CD14-positive monocyte (primary cell): ENCODE measurements around the gene UBAP2. TPM values are rescaled to one million over a fixed set of nuclear protein-coding genes. Genes with fewer than 3 reads are reported as not detected.

Source experiments
- DNase-seq, 3 donors: peaks; one replicate each; pipeline ENCODE4 v3.0.0-alpha.2; 2011 to 2022
- H2AFZ ChIP-seq: 2 replicates; pipeline ENCODE4 v1.6.0; 2012; ENCODE audit warnings: mild to moderate bottlenecking, low read depth, low read length, inconsistent platforms; ENCODE audit not compliant: insufficient read depth, poor library complexity, severe bottlenecking
- H3K27ac ChIP-seq, 2 donors: 1 replicate in 1 of 2; 2 replicates in 1 of 2; pipeline ENCODE4 v1.5.1; 2012 to 2013; ENCODE audit warnings: low read length in 2 of 2, control low read depth in 1 of 2, inconsistent platforms in 1 of 2, low read depth in 1 of 2, mild to moderate bottlenecking in 1 of 2
- H3K27me3 ChIP-seq, 2 donors: one replicate each; pipeline versions ENCODE4 v1.6.0 to v1.6.1; 2011 to 2013; ENCODE audit warnings: low read length in 2 of 2; ENCODE audit not compliant: control insufficient read depth in 2 of 2, insufficient read depth in 2 of 2
- H3K36me3 ChIP-seq, 2 donors: replicated peaks in 1 of 2; 1 replicate in 1 of 2; 2 replicates in 1 of 2; pipeline versions ENCODE4 v1.5.1 to v1.6.1; 2012 to 2013; ENCODE audit warnings: low read length in 2 of 2, control low read depth in 1 of 2, inconsistent platforms in 1 of 2, mild to moderate bottlenecking in 1 of 2; ENCODE audit not compliant: insufficient read depth in 2 of 2, control insufficient read depth in 1 of 2
- H3K4me1 ChIP-seq, 2 donors: 1 replicate in 1 of 2; 2 replicates in 1 of 2; pipeline versions ENCODE4 v1.5.1 to v1.6.1; 2012 to 2013; ENCODE audit warnings: low read length in 2 of 2, control low read depth in 1 of 2, inconsistent platforms in 1 of 2, mild to moderate bottlenecking in 1 of 2, moderate library complexity in 1 of 2; ENCODE audit not compliant: insufficient read depth in 2 of 2, control insufficient read depth in 1 of 2
- H3K4me2 ChIP-seq: replicated peaks from 2 replicates; pipeline ENCODE3; 2012; ENCODE audit warnings: low read length, moderate library complexity, mild to moderate bottlenecking; ENCODE audit not compliant: poor library complexity, severe bottlenecking; ENCODE audit errors: extremely low read depth
- H3K4me3 ChIP-seq, 3 experiments: fragments of 200-600 bp in 1 of 3; sonication (generic) in 1 of 3; replicated peaks in 1 of 3; 1 replicate in 2 of 3; 2 replicates in 1 of 3; pipeline ENCODE4 v1.5.1; 2011 to 2013; ENCODE audit warnings: low read length in 3 of 3, mild to moderate bottlenecking in 3 of 3, control low read depth in 2 of 3, low read depth in 2 of 3, inconsistent platforms in 1 of 3, moderate library complexity in 1 of 3
- H3K79me2 ChIP-seq: 2 replicates; pipeline ENCODE4 v1.6.0; 2012; ENCODE audit warnings: mild to moderate bottlenecking, control low read depth, inconsistent platforms, low read length, moderate library complexity; ENCODE audit not compliant: insufficient read depth
- H3K9ac ChIP-seq: 2 replicates; pipeline ENCODE4 v1.6.0; 2017; ENCODE audit warnings: low read length, mild to moderate bottlenecking; ENCODE audit not compliant: insufficient read depth, poor library complexity, severe bottlenecking
- H3K9me3 ChIP-seq, 2 donors: replicated peaks in 1 of 2; 1 replicate in 1 of 2; 2 replicates in 1 of 2; pipeline versions ENCODE4 v1.5.1 to v1.6.1; 2012 to 2013; ENCODE audit warnings: low read length in 2 of 2, control low read depth in 1 of 2; ENCODE audit not compliant: control insufficient read depth in 1 of 2, insufficient read depth in 1 of 2
- H4K20me1 ChIP-seq: 2 replicates; pipeline ENCODE4 v1.6.0; 2012; ENCODE audit warnings: mild to moderate bottlenecking, low read length, control low read depth, moderate library complexity; ENCODE audit not compliant: insufficient read depth
- H3K27ac Mint-ChIP-seq, 7 donors: one replicate each; pipeline ENCODE4 v1.8.0; 2020; ENCODE audit warnings: mild to moderate bottlenecking in 7 of 7, mixed read lengths in 7 of 7, moderate library complexity in 6 of 7, inconsistent platforms in 2 of 7
- H3K27me3 Mint-ChIP-seq, 3 donors: one replicate each; pipeline ENCODE4 v1.8.0; 2021 to 2022; ENCODE audit warnings: low read depth in 3 of 3, mild to moderate bottlenecking in 3 of 3, mixed read lengths in 3 of 3, moderate library complexity in 3 of 3, inconsistent platforms in 1 of 3
- H3K36me3 Mint-ChIP-seq, 2 donors: one replicate each; pipeline ENCODE4 v1.8.0; 2020; ENCODE audit warnings: mixed read lengths in 2 of 2, inconsistent platforms in 1 of 2, mild to moderate bottlenecking in 1 of 2
- H3K4me1 Mint-ChIP-seq: one replicate; pipeline ENCODE4 v1.8.0; 2020; ENCODE audit warnings: mild to moderate bottlenecking, mixed read lengths
- H3K4me3 Mint-ChIP-seq, 2 donors: one replicate each; pipeline ENCODE4 v1.8.0; 2020; ENCODE audit warnings: mild to moderate bottlenecking in 2 of 2, mixed read lengths in 2 of 2, moderate library complexity in 1 of 2
- H3K9me3 Mint-ChIP-seq, 7 donors: one replicate each; pipeline ENCODE4 v1.8.0; 2020 to 2022; ENCODE audit warnings: mixed read lengths in 7 of 7, mild to moderate bottlenecking in 6 of 7, moderate library complexity in 6 of 7, inconsistent platforms in 2 of 7
- WGBS: methylation state at CpG from one replicate; pipeline ENCODE4 v1.1.5; 2013; ENCODE audit warnings: missing lambda C conversion rate; ENCODE audit not compliant: insufficient coverage; 5-methylcytosine and 5-hydroxymethylcytosine counted together
- intact Hi-C, 2 donors: fragments of 100-400 bp; cut with micrococcal nuclease; formaldehyde crosslinking; loops; one replicate each; pipeline versions ENCODE4 v1.15.0 to v1.15.1; 2023
- polyA plus RNA-seq, 3 donors: library from polyadenylated mRNA; depleted of rRNA in 1 of 3; unstranded in 2 of 3; stranded (reverse) in 1 of 3; fragments of 300-500 nt in 2 of 3; fragments of >200 nt in 1 of 3; fragmentation: Illumina TruSeq in 2 of 3; gene quantifications; 1 replicate in 2 of 3; 2 replicates in 1 of 3; pipeline ENCODE4 v1.2.3, GENCODE V29; 2012 to 2021
- TF ChIP-seq, protein P1 (sequence below): fragments of 200-600 bp; IDR thresholded peaks from one replicate; pipeline ENCODE4 v1.8.0; 2022; ENCODE audit warnings: antibody characterized with exemption, mild to moderate bottlenecking

UBAP2 gene
- polyA plus RNA-seq, 3 donors: 4.3 to 13.0 (median 5.7) TPM

DNA sequence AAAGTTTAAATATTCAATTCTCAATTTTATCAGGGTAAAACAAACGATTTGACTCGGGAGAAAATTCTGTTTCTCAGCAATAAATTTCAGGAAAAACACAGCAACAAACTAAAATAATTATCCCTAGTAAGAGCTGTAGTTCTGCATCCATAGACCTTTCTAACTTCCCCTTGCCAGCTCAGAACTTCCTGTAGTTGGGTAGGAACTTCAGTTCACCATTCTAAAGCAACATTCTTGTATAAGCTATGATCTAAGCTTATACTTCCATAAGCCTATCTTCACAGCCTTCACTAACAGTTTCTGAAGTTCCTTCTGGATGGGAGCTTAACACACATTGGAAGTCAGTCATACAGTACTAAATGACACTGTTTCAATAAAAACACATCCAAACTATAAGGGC is 96.6 kb downstream of the UBAP2 start:
- no peaks in the 10 kb centered on the region for H3K79me2 ChIP-seq
- H3K27ac Mint-ChIP-seq: peak overlapping the region in 2 of 7 donors; percentile 22 to 23
- no peaks in the 10 kb centered on the region for H4K20me1 ChIP-seq
- DNase-seq: peak; percentile 9 to 27 (median 19)
- peaks cover 0 to 3% of the 10 kb centered on the region in 2 donors for H3K4me1 ChIP-seq
- H3K27ac ChIP-seq: peak overlapping the region in 1 of 2 donors; percentile 43
- H2AFZ ChIP-seq: no peak overlapping the region
- H3K36me3 Mint-ChIP-seq: peaks cover 48 to 63% of the 10 kb centered on the region in 2 donors
- peaks cover 9% of the 10 kb centered on the region for H3K4me1 Mint-ChIP-seq
- no peaks in the 10 kb centered on the region for H3K27me3 Mint-ChIP-seq
- TF ChIP-seq, protein P1, sequence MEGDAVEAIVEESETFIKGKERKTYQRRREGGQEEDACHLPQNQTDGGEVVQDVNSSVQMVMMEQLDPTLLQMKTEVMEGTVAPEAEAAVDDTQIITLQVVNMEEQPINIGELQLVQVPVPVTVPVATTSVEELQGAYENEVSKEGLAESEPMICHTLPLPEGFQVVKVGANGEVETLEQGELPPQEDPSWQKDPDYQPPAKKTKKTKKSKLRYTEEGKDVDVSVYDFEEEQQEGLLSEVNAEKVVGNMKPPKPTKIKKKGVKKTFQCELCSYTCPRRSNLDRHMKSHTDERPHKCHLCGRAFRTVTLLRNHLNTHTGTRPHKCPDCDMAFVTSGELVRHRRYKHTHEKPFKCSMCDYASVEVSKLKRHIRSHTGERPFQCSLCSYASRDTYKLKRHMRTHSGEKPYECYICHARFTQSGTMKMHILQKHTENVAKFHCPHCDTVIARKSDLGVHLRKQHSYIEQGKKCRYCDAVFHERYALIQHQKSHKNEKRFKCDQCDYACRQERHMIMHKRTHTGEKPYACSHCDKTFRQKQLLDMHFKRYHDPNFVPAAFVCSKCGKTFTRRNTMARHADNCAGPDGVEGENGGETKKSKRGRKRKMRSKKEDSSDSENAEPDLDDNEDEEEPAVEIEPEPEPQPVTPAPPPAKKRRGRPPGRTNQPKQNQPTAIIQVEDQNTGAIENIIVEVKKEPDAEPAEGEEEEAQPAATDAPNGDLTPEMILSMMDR: no peak
- no peak overlapping the region for H3K4me2 ChIP-seq
- WGBS: no CpG with 5 or more reads among the region's 2 CpGs
- no peaks in the 10 kb centered on the region for H3K9me3 ChIP-seq
- H3K36me3 ChIP-seq: peaks cover 29 to 66% of the 10 kb centered on the region in 2 donors
- H3K9me3 Mint-ChIP-seq: no peaks in the 10 kb centered on the region
- no peaks in the 10 kb centered on the region for H3K27me3 ChIP-seq
- intact Hi-C loops: no loop called here
- no peak overlapping the region for H3K4me3 ChIP-seq
- no peak overlapping the region for H3K4me3 Mint-ChIP-seq
- H3K9ac ChIP-seq: no peak overlapping the region

DNA sequence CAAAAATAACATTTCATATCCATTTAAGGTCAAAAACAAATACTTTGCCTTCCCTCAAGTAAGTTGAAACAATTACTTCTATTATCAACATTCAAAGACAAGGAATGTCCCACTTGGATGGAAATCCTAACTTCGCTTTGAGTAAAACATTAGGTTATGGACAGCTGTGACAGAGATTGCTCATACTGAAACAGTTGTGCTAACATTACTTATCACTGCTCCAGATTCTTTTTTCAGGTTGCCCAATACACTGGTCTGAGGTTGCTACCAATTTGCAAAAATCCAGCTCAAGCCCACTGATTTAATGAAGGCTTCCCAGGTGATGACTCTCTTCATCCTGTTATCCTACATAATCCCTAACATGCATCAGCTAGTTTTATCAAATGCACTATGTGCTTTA is 98.3 kb downstream of the UBAP2 start:
- no CpG with 5 or more reads among the region's 1 CpG for WGBS
- Mint-ChIP-seq H3K36me3 (peaks cover 47 to 57% of the 10 kb centered on the region in 2 donors), H3K4me1 (peaks cover 9% of the 10 kb centered on the region), H3K9me3 (no peaks in the 10 kb centered on the region), H3K27ac (peak overlapping the region in 1 of 7 donors; percentile 19), H3K27me3 (no peaks in the 10 kb centered on the region), H3K4me3 (no peak overlapping the region)
- H3K4me3 ChIP-seq: no peak overlapping the region
- no peaks in the 10 kb centered on the region for H3K27me3 ChIP-seq
- no peaks in the 10 kb centered on the region for H3K9me3 ChIP-seq
- no peaks in the 10 kb centered on the region for H3K79me2 ChIP-seq
- peaks cover 0 to 3% of the 10 kb centered on the region in 2 donors for H3K4me1 ChIP-seq
- no peak for DNase-seq
- no peak overlapping the region for H2AFZ ChIP-seq
- no peaks in the 10 kb centered on the region for H4K20me1 ChIP-seq
- intact Hi-C loops: no loop called here
- H3K9ac ChIP-seq: no peak overlapping the region
- TF ChIP-seq, protein P1: no peak
- peaks cover 32 to 69% of the 10 kb centered on the region in 2 donors for H3K36me3 ChIP-seq
- H3K4me2 ChIP-seq: no peak overlapping the region
- H3K27ac ChIP-seq: no peak overlapping the region
